Keratinocyte (primary cell): Measurements from ENCODE around the gene CAMK2D.

ENCODE experiments used
- CTCF ChIP-seq, 3 experiments: IDR thresholded peaks in 1 of 3; conservative IDR thresholded peaks in 1 of 3; optimal IDR thresholded peaks in 1 of 3; 2 replicates in 2 of 3; 3 replicates in 1 of 3; pipeline versions ENCODE3 to v1.5.1; 2011; ENCODE audit warnings: low read length in 3 of 3, mild to moderate bottlenecking in 3 of 3, moderate library complexity in 2 of 3, control low read depth in 1 of 3, inconsistent platforms in 1 of 3; ENCODE audit not compliant: insufficient read depth in 2 of 3; ENCODE audit errors: extremely low read depth in 1 of 3
- EZH2 ChIP-seq: IDR thresholded peaks from one replicate; pipeline ENCODE4 v1.6.1; 2012; ENCODE audit warnings: inconsistent platforms, mild to moderate bottlenecking, low read length, moderate library complexity

- TF ChIP-seq CTCF (optimal IDR thresholded peaks at IDR 0.05 in 1 of 3, IDR thresholded peaks at IDR 0.05 in 1 of 3, conservative IDR thresholded peaks at IDR 0.05 in 1 of 3; ENCODE audit: extremely low read depth in 1 of 3, insufficient read depth in 2 of 3, low read length in 3 of 3), result no peak
- no peak for TF ChIP-seq EZH2
Observed at GRCh38 chr4:113452152-113452551, 309.4 kb downstream of the CAMK2D start.
